Measurements from ENCODE around the gene COG3. TPM values are rescaled to one million over a fixed set of nuclear protein-coding genes. Genes with fewer than 3 reads are reported as not detected.

Gene COG3
- total RNA-seq, 1 experiment from 2014 or later: 17.6 TPM

DNA sequence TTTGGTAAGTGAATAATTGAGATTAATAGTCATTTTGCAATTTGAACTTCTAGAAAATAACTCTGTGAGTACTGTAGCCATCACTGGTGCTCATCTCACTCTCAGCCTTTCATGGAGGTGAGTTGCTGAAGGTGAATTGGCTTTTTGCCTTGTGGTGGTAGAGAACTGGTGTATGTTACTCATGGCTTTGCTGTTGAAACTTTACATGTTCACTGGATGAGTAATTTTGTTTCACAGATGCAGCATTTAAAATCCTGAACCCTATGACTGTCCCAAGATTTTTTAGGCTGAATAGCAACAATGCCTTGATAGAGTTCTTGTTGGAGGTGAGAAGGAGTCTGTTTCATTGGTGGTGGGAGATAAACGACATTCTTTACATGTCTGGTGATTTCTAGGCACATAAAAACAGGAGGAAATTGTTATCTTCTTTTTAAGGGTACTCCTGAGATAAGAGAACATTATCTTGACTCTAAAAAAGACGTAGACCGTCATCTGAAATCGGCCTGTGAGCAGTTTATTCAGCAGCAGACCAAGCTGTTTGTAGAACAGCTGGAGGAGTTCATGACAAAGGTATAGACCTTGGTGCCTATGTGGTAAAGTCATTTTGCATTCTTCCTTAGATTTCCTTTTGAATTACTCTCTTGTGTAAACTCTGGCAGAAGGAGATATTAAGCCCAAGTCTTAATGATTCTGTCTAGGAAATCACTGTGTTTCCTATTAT lies 53.9 kb downstream of the COG3 start:
- ATAC-seq: no peak
- intact Hi-C loops (cut with micrococcal nuclease): no loop called here

DNA sequence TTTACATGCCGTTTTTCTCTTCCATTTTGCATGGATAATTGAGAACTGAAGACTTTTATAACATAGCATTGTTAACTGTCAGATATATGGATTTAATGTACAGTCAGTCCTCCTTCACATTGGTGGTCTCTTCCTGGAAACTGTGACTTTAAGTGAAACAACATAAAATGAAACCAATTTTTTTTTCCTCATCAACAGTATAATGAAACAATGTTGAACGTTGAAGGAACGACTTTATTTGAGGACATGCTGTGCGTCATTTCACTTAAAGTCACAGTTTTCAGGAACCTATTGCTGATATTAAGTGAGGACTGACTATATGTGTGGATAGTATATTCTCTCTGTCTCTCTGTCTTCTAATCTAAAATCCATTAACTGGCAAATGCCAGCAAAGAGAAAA lies 54.8 kb downstream of the COG3 start:
- no peaks in the 10 kb centered on the region for H3K27me3 ChIP-seq (ENCODE audit: insufficient read depth, low read length)
- no peak overlapping the region for H2AFZ ChIP-seq (ENCODE audit: low read depth, low read length, poor library complexity, severe bottlenecking)
- no peaks in the 10 kb centered on the region for H4K20me1 ChIP-seq (ENCODE audit: insufficient read depth)
- ATAC-seq (no peak), DNase-seq (ENCODE audit: low read depth, low spot score) (no peak)
- intact Hi-C loops (cut with micrococcal nuclease): no loop called here
- H3K4me3 ChIP-seq (replicated peaks in 1 of 2; ENCODE audit: low read depth in 1 of 2, low read length in 2 of 2): no peak overlapping the region
- H3K27ac ChIP-seq (ENCODE audit: low read depth, low read length): no peak overlapping the region
- CTCF ChIA-PET: no interaction called here
- H3K4me2 ChIP-seq (ENCODE audit: low read length): no peak overlapping the region
- no peaks in the 10 kb centered on the region for H3K79me2 ChIP-seq (ENCODE audit: insufficient read depth, low read length)
- TF ChIP-seq, protein P1, sequence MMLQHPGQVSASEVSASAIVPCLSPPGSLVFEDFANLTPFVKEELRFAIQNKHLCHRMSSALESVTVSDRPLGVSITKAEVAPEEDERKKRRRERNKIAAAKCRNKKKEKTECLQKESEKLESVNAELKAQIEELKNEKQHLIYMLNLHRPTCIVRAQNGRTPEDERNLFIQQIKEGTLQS (IDR thresholded peaks at IDR 0.05): no peak
- no peak for TF ChIP-seq EZH2 (IDR thresholded peaks at IDR 0.05)
- no peak for TF ChIP-seq SIN3A (IDR thresholded peaks at IDR 0.05; ENCODE audit: low read depth)
- TF ChIP-seq, protein P2, sequence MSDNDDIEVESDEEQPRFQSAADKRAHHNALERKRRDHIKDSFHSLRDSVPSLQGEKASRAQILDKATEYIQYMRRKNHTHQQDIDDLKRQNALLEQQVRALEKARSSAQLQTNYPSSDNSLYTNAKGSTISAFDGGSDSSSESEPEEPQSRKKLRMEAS (IDR thresholded peaks at IDR 0.05): no peak
- no peak for TF ChIP-seq TCF7L2 (IDR thresholded peaks at IDR 0.05; ENCODE audit: borderline replicate concordance, extremely low read depth, insufficient read depth, insufficient read length)
- POLR2A ChIA-PET: no interaction called here
- no peaks in the 10 kb centered on the region for H3K9me2 ChIP-seq (ENCODE audit: insufficient read depth)
- no peaks in the 10 kb centered on the region for H3K9me3 ChIP-seq (ENCODE audit: control insufficient read depth in 1 of 2, insufficient read depth in 1 of 2, low read depth in 1 of 2, low read length in 2 of 2)
- H3K9ac ChIP-seq (ENCODE audit: low read length): no peak overlapping the region
- H3K36me3 ChIP-seq (ENCODE audit: control insufficient read depth in 1 of 2, insufficient read depth in 2 of 2, low read length in 2 of 2): peaks cover 19 to 23% of the 10 kb centered on the region in 2 experiments; a peak in 3 of 4 replicates
- no peaks in the 10 kb centered on the region for H3K4me1 ChIP-seq (ENCODE audit: control insufficient read depth in 1 of 2, insufficient read depth in 2 of 2, low read length in 2 of 2)
- BruUV-seq (replicated peaks): no TSS peak
- RAD21 ChIA-PET (ENCODE audit: low non-redundant PET in 1 of 2, low total read pairs in 2 of 2, uncharacterized antibody in 2 of 2, unreplicated experiment in 2 of 2): no interaction called here

More for the DNA sequence above, 53.9 kb downstream of the COG3 start:
- Histone ChIP-seq H3K27me3 (ENCODE audit: insufficient read depth, low read length) (no peaks in the 10 kb centered on the region), H3K4me3 (replicated peaks in 1 of 2; ENCODE audit: low read depth in 1 of 2, low read length in 2 of 2) (no peak overlapping the region), H3K4me1 (ENCODE audit: control insufficient read depth in 1 of 2, insufficient read depth in 2 of 2, low read length in 2 of 2) (no peaks in the 10 kb centered on the region), H2AFZ (ENCODE audit: low read depth, low read length, poor library complexity, severe bottlenecking) (no peak overlapping the region), H3K9me3 (ENCODE audit: control insufficient read depth in 1 of 2, insufficient read depth in 1 of 2, low read depth in 1 of 2, low read length in 2 of 2) (no peaks in the 10 kb centered on the region), H3K79me2 (ENCODE audit: insufficient read depth, low read length) (no peaks in the 10 kb centered on the region), H3K36me3 (ENCODE audit: control insufficient read depth in 1 of 2, insufficient read depth in 2 of 2, low read length in 2 of 2) (peaks cover 19 to 23% of the 10 kb centered on the region in 2 experiments; a peak in 3 of 4 replicates), H3K4me2 (ENCODE audit: low read length) (no peak overlapping the region), H4K20me1 (ENCODE audit: insufficient read depth) (no peaks in the 10 kb centered on the region), H3K27ac (ENCODE audit: low read depth, low read length) (no peak overlapping the region), H3K9ac (ENCODE audit: low read length) (no peak overlapping the region), H3K9me2 (ENCODE audit: insufficient read depth) (no peaks in the 10 kb centered on the region)
- TF ChIP-seq, protein P3, sequence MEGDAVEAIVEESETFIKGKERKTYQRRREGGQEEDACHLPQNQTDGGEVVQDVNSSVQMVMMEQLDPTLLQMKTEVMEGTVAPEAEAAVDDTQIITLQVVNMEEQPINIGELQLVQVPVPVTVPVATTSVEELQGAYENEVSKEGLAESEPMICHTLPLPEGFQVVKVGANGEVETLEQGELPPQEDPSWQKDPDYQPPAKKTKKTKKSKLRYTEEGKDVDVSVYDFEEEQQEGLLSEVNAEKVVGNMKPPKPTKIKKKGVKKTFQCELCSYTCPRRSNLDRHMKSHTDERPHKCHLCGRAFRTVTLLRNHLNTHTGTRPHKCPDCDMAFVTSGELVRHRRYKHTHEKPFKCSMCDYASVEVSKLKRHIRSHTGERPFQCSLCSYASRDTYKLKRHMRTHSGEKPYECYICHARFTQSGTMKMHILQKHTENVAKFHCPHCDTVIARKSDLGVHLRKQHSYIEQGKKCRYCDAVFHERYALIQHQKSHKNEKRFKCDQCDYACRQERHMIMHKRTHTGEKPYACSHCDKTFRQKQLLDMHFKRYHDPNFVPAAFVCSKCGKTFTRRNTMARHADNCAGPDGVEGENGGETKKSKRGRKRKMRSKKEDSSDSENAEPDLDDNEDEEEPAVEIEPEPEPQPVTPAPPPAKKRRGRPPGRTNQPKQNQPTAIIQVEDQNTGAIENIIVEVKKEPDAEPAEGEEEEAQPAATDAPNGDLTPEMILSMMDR (IDR thresholded peaks at IDR 0.05 in 2 of 3, conservative IDR thresholded peaks at IDR 0.05 in 1 of 3; ENCODE audit: borderline replicate concordance in 1 of 3, insufficient read depth in 1 of 3, low read depth in 2 of 3, low read length in 2 of 3): no peak
- no peak for TF ChIP-seq RAD21 (IDR thresholded peaks at IDR 0.05; ENCODE audit: low read depth)
- TF ChIP-seq, protein P2 (IDR thresholded peaks at IDR 0.05): no peak
- TF ChIP-seq JUND (IDR thresholded peaks at IDR 0.05): no peak
- no peak for DNase-seq (ENCODE audit: low read depth, low spot score)
- RAD21 ChIA-PET (ENCODE audit: low non-redundant PET in 1 of 2, low total read pairs in 2 of 2, uncharacterized antibody in 2 of 2, unreplicated experiment in 2 of 2): no interaction called here
- BruUV-seq (replicated peaks): no TSS peak
- CTCF ChIA-PET: no interaction called here
- POLR2A ChIA-PET: no interaction called here
